SH-SY5Y (cell line): ENCODE measurements around the gene ACOXL.

Experiments
- GATA2 ChIP-seq: IDR thresholded peaks from 2 replicates; pipeline ENCODE4 v1.6.1; 2011; ENCODE audit warnings: mild to moderate bottlenecking, low read depth, low read length
- GATA3 ChIP-seq: IDR thresholded peaks from 2 replicates; pipeline ENCODE4 v1.6.1; 2011; ENCODE audit warnings: low read depth, mild to moderate bottlenecking, low read length, moderate library complexity

The ACOXL gene

DNA sequence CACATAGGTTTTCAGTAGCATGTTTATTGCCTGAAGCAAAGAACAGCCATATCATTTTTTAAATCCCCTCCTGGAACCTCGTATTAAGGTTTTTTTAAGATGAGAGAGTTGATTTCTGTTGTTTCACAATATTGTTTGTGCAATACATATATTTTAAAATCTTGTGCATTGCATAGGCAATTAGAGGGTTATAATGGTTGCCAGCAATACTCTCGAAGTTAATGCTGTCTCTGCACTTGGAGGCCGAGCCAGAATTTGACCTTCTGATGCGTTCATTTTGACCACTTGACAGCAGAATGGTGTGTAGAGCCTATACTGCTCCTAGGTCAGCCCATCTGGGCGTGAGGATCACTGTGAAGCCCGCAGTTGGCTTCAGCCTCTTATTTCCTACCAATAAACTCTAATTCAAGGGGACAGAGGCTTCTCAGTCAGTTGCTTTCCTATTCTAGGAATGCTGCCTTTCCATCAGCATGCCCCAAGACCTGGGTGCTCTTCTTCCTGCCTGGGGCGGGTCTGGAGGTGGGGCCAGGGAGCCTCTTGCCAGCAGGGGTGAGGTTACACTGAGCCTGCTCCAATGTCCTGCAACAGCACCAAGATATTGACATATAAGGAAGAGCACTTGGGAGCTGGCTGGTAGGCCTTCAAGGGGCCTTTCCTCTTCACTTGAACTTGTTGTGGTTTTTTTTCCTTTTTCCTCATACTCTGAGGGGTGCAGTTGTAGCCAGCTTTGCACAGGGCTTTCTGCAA is 297.0 kb downstream of the ACOXL start:
- TF ChIP-seq GATA2 (no peak), GATA3 (no peak)

DNA sequence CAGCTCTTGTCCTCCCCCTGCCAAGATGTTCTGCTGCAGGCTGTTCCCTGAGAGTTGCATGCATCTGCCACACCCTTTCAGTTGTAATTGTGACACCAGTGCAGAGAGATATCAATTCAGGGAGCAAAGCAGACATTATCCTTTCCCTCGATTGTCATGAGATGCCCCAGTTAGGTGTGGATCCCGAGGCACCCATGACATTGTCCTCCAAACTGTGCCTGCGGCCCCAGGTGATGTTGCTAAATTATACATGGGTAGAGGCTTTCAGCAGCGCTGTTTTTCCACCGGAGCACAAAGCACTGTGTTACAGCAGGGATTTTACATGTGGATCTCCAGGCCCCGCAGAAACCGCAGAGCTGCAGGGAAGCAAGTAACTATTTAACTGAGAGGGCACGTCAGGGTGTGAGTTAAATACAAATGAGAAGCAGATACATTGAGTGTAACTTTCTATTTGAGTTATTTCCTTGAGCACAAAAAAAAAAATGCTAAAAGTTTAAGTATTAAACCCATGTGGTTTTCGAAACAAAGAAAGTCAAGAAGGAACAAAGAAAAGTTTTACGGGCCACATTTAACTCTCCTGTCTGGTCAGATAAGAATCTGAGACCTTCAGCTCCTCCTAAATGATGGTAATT is 298.0 kb downstream of the ACOXL start:
- TF ChIP-seq GATA2 (no peak), GATA3 (no peak)

DNA sequence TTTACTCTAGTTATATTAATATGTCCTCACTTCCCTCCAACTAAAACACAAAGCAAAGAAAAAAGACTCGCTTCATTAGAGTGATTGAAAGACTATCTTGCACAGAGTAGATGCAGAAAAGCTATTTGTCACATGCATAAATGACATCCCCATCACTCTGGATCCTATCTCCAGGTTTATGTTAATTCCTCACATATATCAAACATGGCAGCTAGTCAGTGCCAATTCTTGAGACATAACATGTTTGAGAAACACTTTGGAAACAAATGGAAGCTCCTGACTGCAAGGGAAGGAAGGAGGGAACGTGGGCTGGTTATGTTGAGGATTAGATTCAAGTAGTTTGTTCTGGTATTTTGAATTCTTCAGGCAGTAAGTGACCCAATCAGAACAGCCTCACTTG is 298.6 kb downstream of the ACOXL start:
- TF ChIP-seq GATA3 (no peak), GATA2 (no peak)

DNA sequence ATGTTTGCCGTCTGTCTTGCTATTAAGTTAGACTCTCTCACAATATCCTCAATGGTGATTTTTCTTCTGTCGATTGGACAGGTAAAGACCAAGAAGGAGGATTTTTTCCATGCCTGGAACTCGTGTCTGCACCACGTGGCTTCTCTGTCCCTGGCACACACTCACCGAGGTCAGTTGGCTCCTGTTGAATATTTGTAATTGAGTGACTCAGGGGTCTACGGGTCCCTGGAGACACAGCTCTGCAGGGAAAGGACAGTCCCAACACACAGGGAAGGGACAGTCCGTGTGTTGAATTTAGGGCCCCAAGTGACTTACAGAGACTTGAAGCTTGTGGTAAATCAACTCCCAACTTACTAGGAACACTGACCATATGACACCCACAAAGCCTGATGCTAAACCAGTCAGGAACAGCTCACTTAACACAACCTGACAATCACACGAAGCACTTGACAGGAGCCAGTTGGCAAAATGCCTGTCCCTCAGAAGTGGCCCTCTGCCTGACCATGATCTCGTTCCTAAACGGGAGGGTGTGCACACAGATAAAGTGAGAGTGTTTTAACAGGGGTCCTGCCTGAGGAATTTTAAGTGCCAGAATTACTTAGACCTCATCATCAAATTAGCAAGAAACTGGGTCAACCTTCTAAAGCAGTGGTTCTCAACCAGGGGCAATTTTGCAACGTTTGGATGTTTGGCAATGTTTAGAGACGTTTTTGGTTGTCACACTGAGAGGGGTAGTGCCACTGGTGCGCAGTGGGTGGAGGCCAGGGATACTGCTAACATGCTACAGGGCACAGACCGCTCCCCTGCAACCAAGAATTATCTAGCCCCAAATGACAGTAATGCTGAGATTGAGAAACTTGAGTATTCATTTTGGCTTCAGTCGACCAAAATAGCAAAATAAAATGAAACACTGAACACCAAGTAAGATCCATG is 299.4 kb downstream of the ACOXL start:
- TF ChIP-seq GATA3: no peak
- TF ChIP-seq GATA2: no peak

DNA sequence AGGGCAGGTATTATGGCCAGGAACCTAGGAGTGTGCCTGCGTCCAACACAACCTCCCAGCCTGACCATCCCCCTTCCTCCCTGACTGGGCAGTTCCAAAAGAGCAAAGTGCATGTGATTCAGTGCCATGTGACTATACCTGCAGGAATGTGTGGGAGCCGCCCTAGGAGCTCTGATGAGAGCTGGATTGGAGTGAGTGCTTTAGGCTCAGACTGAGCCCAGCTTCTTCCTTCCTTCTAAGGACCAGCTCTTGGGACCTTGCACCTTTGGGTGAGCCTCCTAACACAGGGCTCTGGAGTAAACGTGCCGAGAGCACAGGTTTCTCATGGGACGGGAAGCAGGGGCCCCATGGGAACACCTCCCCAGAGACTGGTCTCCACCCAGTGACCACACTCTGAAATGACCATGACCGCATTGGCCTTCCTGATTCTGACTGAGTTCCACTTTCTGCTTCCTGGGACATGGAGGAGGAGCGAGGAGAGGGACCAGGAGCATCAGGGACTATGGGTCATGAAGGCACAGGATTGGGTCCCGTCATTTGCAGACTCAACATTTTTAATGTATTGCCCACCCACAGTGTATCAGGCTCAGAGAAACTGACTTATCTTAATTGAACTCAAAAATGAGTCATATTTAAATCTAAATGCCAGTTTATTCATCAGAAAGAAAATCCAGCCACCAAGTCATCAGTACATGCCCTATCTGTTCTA is 300.5 kb downstream of the ACOXL start:
- TF ChIP-seq GATA2: no peak
- no peak for TF ChIP-seq GATA3

DNA sequence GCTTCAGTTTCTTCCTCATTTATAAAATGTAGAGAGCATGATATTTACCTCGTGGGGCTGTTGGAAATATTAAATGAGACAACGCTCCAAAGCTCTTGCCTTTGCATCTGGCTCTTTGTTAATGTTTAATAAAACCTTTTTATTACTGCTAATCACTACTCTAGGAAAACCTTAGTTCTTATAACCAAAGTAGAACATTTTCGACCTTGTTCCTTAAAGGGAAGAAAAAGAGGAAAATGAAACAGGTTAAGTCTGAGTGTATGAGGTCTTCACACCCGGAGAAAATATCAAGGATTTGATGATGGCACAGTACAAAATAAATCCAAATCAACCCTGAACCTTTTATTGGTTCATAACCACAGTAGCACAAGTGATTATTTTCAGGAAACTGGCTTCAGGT is 301.8 kb downstream of the ACOXL start:
- no peak for TF ChIP-seq GATA2
- TF ChIP-seq GATA3: no peak

DNA sequence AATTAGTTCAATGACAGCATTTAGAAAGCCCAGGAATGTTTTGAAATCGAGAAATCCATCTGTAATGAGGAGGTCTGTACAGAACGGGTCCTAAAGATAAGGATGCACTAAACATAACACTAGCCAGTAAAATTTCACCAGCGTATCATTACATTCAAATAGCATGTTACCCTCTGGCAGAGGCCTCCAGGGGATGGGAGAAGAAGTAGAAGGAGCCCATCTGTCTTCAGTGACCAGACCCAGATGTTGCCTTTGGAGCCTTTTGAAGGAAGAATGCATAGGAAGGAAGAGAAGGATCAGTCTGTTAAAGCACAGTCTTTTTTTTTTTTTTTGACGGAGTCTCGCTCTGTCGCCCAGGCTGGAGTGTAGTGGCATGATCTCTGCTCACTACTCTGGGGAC is 302.2 kb downstream of the ACOXL start:
- no peak for TF ChIP-seq GATA3
- no peak for TF ChIP-seq GATA2

- TF ChIP-seq GATA3: no peak
- TF ChIP-seq GATA2: no peak
These were observed 303.6 kb downstream of the ACOXL start for GRCh38 chr2:111035830-111036441.

DNA sequence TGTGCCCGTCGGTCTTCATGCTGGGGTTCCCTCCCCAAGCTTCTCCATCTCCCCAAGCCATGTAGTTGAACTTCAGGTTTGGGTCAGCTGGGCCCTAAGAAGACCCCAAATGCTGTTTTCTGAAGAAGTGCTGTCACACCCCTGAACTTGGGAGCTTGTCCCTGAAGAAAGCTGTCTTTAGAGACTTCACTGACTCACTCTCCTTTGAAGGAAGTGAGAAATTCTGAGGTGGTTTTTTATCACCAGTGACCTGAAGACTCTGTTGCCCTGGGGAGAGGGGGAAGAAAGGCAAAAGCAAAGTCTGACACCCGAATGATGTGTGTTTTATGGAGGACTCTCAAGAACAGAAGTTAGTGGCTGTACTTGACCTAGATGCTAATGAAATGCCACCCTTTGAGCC is 304.8 kb downstream of the ACOXL start:
- no peak for TF ChIP-seq GATA3
- no peak for TF ChIP-seq GATA2

DNA sequence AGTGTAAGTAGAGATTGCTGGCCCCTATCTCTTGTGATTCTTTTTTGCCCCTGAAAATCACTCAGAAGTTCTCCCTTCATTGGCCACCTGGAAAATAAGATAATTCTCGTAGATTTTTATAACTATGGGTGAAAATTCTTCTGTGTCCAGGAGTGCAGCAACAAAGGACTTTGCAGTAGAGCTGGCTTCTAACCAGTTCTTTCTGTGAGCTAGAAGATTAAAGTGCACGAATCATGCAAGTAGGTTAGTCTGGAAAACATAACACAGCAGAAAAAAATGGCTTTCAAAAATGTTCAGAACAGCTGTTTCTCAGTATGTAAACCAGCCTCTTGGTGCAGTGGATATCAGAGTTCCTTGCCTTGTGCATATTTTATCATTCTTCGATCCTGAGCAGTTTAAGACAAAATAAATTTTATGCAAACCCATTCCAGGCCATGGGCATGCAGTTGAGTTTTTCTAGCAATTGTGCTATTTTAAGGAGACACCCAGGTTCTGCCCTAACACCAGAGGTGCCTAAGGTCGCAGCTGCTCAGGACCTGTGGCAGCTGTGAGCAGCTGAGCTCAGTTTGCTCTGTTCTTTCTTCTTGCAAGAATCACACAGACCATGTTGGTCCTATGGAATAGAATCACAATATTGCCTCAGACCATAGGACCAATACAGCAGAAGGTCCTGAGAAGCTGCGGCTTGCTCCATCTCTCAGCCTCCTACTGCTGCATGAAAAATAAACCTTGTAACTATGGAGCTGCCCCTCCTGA is 307.4 kb downstream of the ACOXL start:
- no peak for TF ChIP-seq GATA3
- TF ChIP-seq GATA2: no peak

DNA sequence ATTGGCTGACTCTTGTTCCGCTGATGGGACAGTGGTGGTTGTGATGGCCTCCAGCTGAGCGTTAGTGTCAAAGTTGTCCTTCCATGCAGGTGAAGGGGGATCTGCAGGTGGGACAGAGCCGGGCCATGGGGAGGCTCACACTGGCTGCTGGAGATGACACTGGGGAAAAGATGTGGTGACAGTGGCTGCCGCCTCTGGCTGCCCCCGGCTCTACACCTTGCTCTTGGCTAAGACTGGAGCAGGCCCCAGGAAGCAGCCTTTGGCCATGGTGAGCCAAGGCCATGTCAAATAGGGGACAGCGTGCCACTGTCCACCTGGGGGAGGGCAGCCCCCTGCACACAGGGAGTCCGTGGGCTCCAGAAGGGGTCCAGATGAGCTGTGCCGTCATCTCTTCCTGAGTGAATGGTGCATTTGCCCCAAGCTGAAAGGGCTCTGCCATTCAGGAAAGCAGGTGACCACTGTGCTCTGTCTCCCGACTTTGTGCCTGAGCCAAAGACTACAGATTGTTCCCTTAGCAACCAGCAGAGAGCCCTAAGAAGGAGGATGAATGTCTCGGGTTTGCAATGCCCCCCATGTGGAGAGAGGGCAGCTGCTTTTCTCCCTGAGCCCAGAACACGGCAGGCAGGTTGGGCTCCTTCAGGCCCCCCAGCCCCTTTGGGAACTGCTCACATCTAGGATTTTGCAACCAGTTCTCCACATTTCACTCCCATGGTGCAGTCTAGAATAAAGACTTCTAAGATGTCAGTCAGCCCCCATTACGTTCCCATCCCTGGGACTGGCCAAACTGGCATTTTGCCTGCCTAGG is 309.2 kb downstream of the ACOXL start:
- no peak for TF ChIP-seq GATA2
- no peak for TF ChIP-seq GATA3

- TF ChIP-seq GATA2 (no peak), GATA3 (no peak)
These were observed 309.9 kb downstream of the ACOXL start for GRCh38 chr2:111042261-111042660.
